Measurements from ENCODE around the gene MKX. TPM values are rescaled to one million over a fixed set of nuclear protein-coding genes. Genes with fewer than 3 reads are reported as not detected.

MKX gene
- total and polyA plus RNA-seq, 9 of the 15 experiments (the other 6 are each of a cell fraction or from before 2014, with no cell fraction given): 0.07 TPM; not detected in 7

DNA sequence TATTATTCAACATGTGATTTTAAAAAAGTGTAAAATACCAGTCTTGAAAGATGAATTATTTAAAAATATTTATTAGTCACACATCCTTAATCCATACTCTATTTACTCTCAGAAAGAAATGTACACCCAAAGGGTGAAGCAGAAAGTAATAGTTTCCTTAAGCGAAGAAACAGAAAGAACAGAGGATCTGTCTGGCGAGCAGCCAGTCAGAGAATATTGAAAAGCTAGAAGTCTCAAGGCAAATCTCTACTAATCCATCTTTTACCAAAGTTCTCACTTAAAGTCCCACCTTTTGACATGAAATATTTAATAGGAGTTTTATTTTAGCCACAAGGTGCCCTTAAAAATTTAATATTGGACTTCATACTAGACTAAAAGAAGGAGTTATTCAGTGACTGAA is 46.7 kb downstream of the MKX start (continued):
- TF ChIP-seq ZBTB40 (IDR thresholded peaks at IDR 0.05) (no peak), ZBTB40 (CRISPR knock-in tag; IDR thresholded peaks at IDR 0.05) (no peak), EP400 (IDR thresholded peaks at IDR 0.05) (no peak), ZNF76 (CRISPR knock-in tag; IDR thresholded peaks at IDR 0.05; ENCODE audit: borderline replicate concordance) (no peak), NCOA6 (IDR thresholded peaks at IDR 0.05) (no peak), MAFG (tag; conservative IDR thresholded peaks at IDR 0.05) (no peak), NFE2 (IDR thresholded peaks at IDR 0.05; ENCODE audit: low read depth) (no peak), RBM25 (IDR thresholded peaks at IDR 0.05; ENCODE audit: low read depth, low read length, severe bottlenecking) (no peak), ZNF408 (CRISPR knock-in tag; IDR thresholded peaks at IDR 0.05; ENCODE audit: low read depth) (no peak), ADNP (tag; IDR thresholded peaks at IDR 0.05) (no peak), NONO (IDR thresholded peaks at IDR 0.05; ENCODE audit: low read depth in 2 of 2, low read length in 1 of 2) (no peak), ZNF232 (CRISPR knock-in tag; IDR thresholded peaks at IDR 0.05) (no peak)
- TF ChIP-seq, protein P1, sequence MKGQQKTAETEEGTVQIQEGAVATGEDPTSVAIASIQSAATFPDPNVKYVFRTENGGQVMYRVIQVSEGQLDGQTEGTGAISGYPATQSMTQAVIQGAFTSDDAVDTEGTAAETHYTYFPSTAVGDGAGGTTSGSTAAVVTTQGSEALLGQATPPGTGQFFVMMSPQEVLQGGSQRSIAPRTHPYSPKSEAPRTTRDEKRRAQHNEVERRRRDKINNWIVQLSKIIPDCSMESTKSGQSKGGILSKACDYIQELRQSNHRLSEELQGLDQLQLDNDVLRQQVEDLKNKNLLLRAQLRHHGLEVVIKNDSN (CRISPR knock-in tag; IDR thresholded peaks at IDR 0.05): no peak
